HEK293T (cell line): ENCODE data around the gene BTBD10.

Experiments used
- ARNT ChIP-seq: fragments of 450-650 bp; IDR thresholded peaks from 2 replicates; pipeline ENCODE4 v1.6.1; 2017; ENCODE audit warnings: mild to moderate bottlenecking
- BHLHE40 ChIP-seq: fragments of 450-650 bp; IDR thresholded peaks from 2 replicates; pipeline ENCODE4 v1.6.1; 2016; ENCODE audit warnings: mild to moderate bottlenecking, moderate library complexity, borderline replicate concordance
- ELF4 ChIP-seq: fragments of 450-650 bp; IDR thresholded peaks from 2 replicates; pipeline ENCODE4 v1.6.1; 2017; ENCODE audit warnings: antibody characterized with exemption
- HDGF ChIP-seq: fragments of 450-650 bp; IDR thresholded peaks from 2 replicates; pipeline ENCODE4 v1.6.1; 2017; ENCODE audit warnings: antibody characterized with exemption, borderline replicate concordance
- SP1 ChIP-seq: fragments of 450-650 bp; IDR thresholded peaks from 2 replicates; pipeline ENCODE4 v1.6.1; 2017

- no peak for TF ChIP-seq HDGF
- no peak for TF ChIP-seq ELF4
- no peak for TF ChIP-seq SP1
- no peak for TF ChIP-seq ARNT
- TF ChIP-seq BHLHE40: no peak
Measured at GRCh38 chr11:13462311-13462900, 616 bp downstream of the BTBD10 start.
